HG03565 (cell line): Measurements from ENCODE around the gene STAMBP.
"Not testable (repeated sequence)": the region's sequence is repeated elsewhere in the genome, so short reads cannot be mapped to it uniquely, and the experiment has no call there.

ENCODE experiments used
- ATAC-seq: cut with Tn5 transposase; IDR thresholded peaks from one replicate; pipeline ENCODE4 v1.9.1; 2021; ENCODE audit warnings: mild to moderate bottlenecking, moderate library complexity; ENCODE audit not compliant: unreplicated experiment

Gene STAMBP

GRCh38 chr2:73836141-73836943 lies 7.6 kb downstream of the STAMBP start:
- no peak for ATAC-seq

GRCh38 chr2:73837847-73838585 lies 9.3 kb downstream of the STAMBP start:
- no peak for ATAC-seq

- ATAC-seq: no peak
Measured at GRCh38 chr2:73838889-73839534, 10.3 kb downstream of the STAMBP start.

GRCh38 chr2:73839653-73840411 lies 11.1 kb downstream of the STAMBP start:
- no peak for ATAC-seq

GRCh38 chr2:73841912-73842738 lies 13.4 kb downstream of the STAMBP start:
- ATAC-seq: no peak

- no peak for ATAC-seq
Measured at GRCh38 chr2:73842739-73843019, 13.9 kb downstream of the STAMBP start.

GRCh38 chr2:73844087-73844486 lies 15.3 kb downstream of the STAMBP start:
- ATAC-seq: no peak

GRCh38 chr2:73850009-73850408 lies 21.2 kb downstream of the STAMBP start:
- ATAC-seq: no peak

- no peak for ATAC-seq
Measured at GRCh38 chr2:73851274-73851673, 22.5 kb downstream of the STAMBP start.

- no peak for ATAC-seq
Measured at GRCh38 chr2:73852020-73852419, 23.3 kb downstream of the STAMBP start.

GRCh38 chr2:73855526-73855925 lies 26.8 kb downstream of the STAMBP start:
- no peak for ATAC-seq

- ATAC-seq: no peak
Measured at GRCh38 chr2:73856214-73856613, 27.5 kb downstream of the STAMBP start.

GRCh38 chr2:73859721-73860586 lies 31.2 kb downstream of the STAMBP start:
- ATAC-seq: no peak

- no peak for ATAC-seq
Measured at GRCh38 chr2:73862987-73863386, 34.2 kb downstream of the STAMBP start.

- ATAC-seq: no peak
Measured at GRCh38 chr2:73868204-73868978, 39.6 kb downstream of the STAMBP start.

GRCh38 chr2:73870084-73870483 lies 41.3 kb downstream of the STAMBP start:
- ATAC-seq: no peak

GRCh38 chr2:73877071-73877802 lies 48.5 kb downstream of the STAMBP start:
- ATAC-seq: no peak

- not testable (repeated sequence) for ATAC-seq
Measured at GRCh38 chr2:73877984-73878383, 49.2 kb downstream of the STAMBP start.
